Uterus (tissue), 4 donors: Measurements from ENCODE around the gene MILR1. TPM values are rescaled to one million over a fixed set of nuclear protein-coding genes. Genes with fewer than 3 reads are reported as not detected.

Experiments used
- DNase-seq, 2 donors: peaks; one replicate each; pipeline ENCODE4 v3.0.0-alpha.2; 2019 to 2020
- H3K27ac ChIP-seq, 2 donors: fragments of 200-600 bp; sonication (generic); 1 replicate in 1 of 2; 2 replicates in 1 of 2; pipeline ENCODE4 v1.5.1; 2016 to 2018
- H3K27me3 ChIP-seq, 2 donors: fragments of 200-600 bp; sonication (generic); one replicate each; pipeline ENCODE4 v1.5.1; 2018 to 2019; ENCODE audit warnings: control low read depth in 1 of 2
- H3K36me3 ChIP-seq, 2 donors: fragments of 200-600 bp; sonication (generic); one replicate each; pipeline ENCODE4 v1.5.1; 2019; ENCODE audit warnings: control low read depth in 1 of 2
- H3K4me1 ChIP-seq, 2 donors: fragments of 200-600 bp; sonication (generic); one replicate each; pipeline ENCODE4 v1.5.1; 2018 to 2019; ENCODE audit warnings: control low read depth in 1 of 2
- H3K4me3 ChIP-seq, 2 donors: fragments of 200-600 bp; sonication (generic); 1 replicate in 1 of 2; 2 replicates in 1 of 2; pipeline ENCODE4 v1.5.1; 2018 to 2019; ENCODE audit warnings: mild to moderate bottlenecking in 1 of 2
- H3K9me3 ChIP-seq, 2 donors: fragments of 200-600 bp; sonication (generic); one replicate each; pipeline ENCODE4 v1.5.1; 2019; ENCODE audit warnings: control low read depth in 1 of 2
- CTCF ChIP-seq, 4 experiments: fragments of 200-600 bp in 2 of 4; fragments of 450-650 bp in 2 of 4; sonication (generic) in 2 of 4; IDR thresholded peaks; one replicate each; pipeline ENCODE4 v1.5.1; 2016 to 2019; ENCODE audit warnings: antibody characterized with exemption in 4 of 4, mild to moderate bottlenecking in 2 of 4, moderate library complexity in 1 of 4
- POLR2A ChIP-seq, 2 donors: fragments of 450-650 bp; IDR thresholded peaks; one replicate each; pipeline ENCODE4 v1.6.1; 2016; ENCODE audit warnings: antibody characterized with exemption in 2 of 2, mild to moderate bottlenecking in 1 of 2, moderate library complexity in 1 of 2
- intact Hi-C: fragments of 100-400 bp; cut with DNase I; formaldehyde crosslinking; loops from one replicate; pipeline ENCODE4 v1.15.1; 2023; ENCODE audit warnings: low total_unique reads
- total RNA-seq, 4 donors: library from RNA; depleted of rRNA in 3 of 4; stranded (reverse); fragments of >200 nt in 3 of 4; gene quantifications; one replicate each; pipeline versions ENCODE4 v1.1.0 to v1.2.4, GENCODE V29; 2014 to 2023
- donor health status: DM: yes; HTN: yes; CAD: no.

MILR1 gene
- total RNA-seq, 4 donors from 2014 or later = 0.59 to 9.5 (median 3.8) TPM

- no peak for DNase-seq
- TF ChIP-seq CTCF (IDR thresholded peaks at IDR 0.05) (no peak), POLR2A (IDR thresholded peaks at IDR 0.05) (no peak)
- Histone ChIP-seq H3K4me3 (no peak overlapping the region), H3K4me1 (peaks cover 8 to 16% of the 10 kb centered on the region in 2 donors), H3K9me3 (no peaks in the 10 kb centered on the region), H3K36me3 (no peaks in the 10 kb centered on the region), H3K27me3 (no peaks in the 10 kb centered on the region), H3K27ac (no peak overlapping the region)
- intact Hi-C loops = no loop called here
These were observed 51.0 kb downstream of the MILR1 start for GRCh38 chr17:64499805-64500486.

GRCh38 chr17:64500487-64500859, 51.6 kb downstream of the MILR1 start:
- Histone ChIP-seq H3K27me3 (no peaks in the 10 kb centered on the region), H3K36me3 (no peaks in the 10 kb centered on the region), H3K4me1 (peaks cover 8 to 13% of the 10 kb centered on the region in 2 donors), H3K4me3 (no peak overlapping the region), H3K27ac (no peak overlapping the region), H3K9me3 (no peaks in the 10 kb centered on the region)
- intact Hi-C loops = no loop called here
- TF ChIP-seq CTCF (IDR thresholded peaks at IDR 0.05) (no peak), POLR2A (IDR thresholded peaks at IDR 0.05) (no peak)
- no peak for DNase-seq

- Histone ChIP-seq H3K27ac (no peak overlapping the region), H3K4me1 (peaks cover 3 to 9% of the 10 kb centered on the region in 2 donors), H3K27me3 (no peaks in the 10 kb centered on the region), H3K9me3 (no peaks in the 10 kb centered on the region), H3K4me3 (no peak overlapping the region), H3K36me3 (no peaks in the 10 kb centered on the region)
- intact Hi-C loops = no loop called here
- DNase-seq = no peak
- TF ChIP-seq CTCF (IDR thresholded peaks at IDR 0.05) (no peak), POLR2A (IDR thresholded peaks at IDR 0.05) (no peak)
These were observed 52.2 kb downstream of the MILR1 start for GRCh38 chr17:64500862-64501765.

GRCh38 chr17:64502021-64502420, 53.1 kb downstream of the MILR1 start:
- Histone ChIP-seq H3K36me3 (no peaks in the 10 kb centered on the region), H3K27ac (peak overlapping the region in 1 of 2 donors; percentile 100), H3K4me1 (peaks cover 3 to 9% of the 10 kb centered on the region in 2 donors)

More at GRCh38 chr17:64502021-64502420, 53.1 kb downstream of the MILR1 start:
- intact Hi-C loops = no loop called here
- TF ChIP-seq POLR2A (IDR thresholded peaks at IDR 0.05) (no peak), CTCF (IDR thresholded peaks at IDR 0.05) (no peak)
- Histone ChIP-seq H3K4me3 (no peak overlapping the region), H3K27me3 (no peaks in the 10 kb centered on the region), H3K9me3 (no peaks in the 10 kb centered on the region)
- DNase-seq = no peak
